Measurements from ENCODE around the gene TCF12.

DNA sequence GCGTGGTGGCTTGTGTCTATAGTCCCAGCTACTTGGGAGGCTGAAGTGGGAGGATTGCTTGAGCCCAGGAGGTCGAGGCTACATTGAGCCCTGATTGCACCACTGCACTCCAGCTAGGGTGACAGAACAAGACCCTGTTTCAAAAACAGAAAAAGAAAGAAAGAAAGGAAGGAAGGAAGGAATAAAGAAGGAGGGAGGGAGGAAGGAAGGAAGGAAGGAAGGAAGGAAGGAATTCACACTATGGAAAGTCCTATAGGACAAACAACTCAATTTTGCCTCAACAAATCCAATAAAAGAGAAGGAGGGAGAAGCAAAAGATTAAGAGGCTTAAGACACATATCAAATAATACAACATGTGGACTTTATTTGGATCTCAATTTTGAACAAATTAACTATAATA lies 16.5 kb upstream of the TCF12 start:
- TF ChIP-seq YY1 (IDR thresholded peaks at IDR 0.05; ENCODE audit: low read depth) (no peak), NFIC (IDR thresholded peaks at IDR 0.05) (no peak)
